Loucy (cell line): Measurements from ENCODE around the gene RXRA.
A peak's percentile ranks its signal among the peaks of the same experiment; 100 is the strongest.

Experiments
- H2AFZ ChIP-seq: fragments of 200-600 bp; sonication (generic); 2 replicates; pipeline ENCODE4 v1.6.0; 2016; ENCODE audit warnings: antibody characterized with exemption, mild to moderate bottlenecking, low read length, moderate library complexity
- H3F3A ChIP-seq: fragments of 200-600 bp; 2 replicates; pipeline ENCODE4 v1.6.0; 2016; ENCODE audit warnings: antibody characterized with exemption, low read depth, mild to moderate bottlenecking
- H3K27me3 ChIP-seq: fragments of 200-600 bp; sonication (generic); 2 replicates; pipeline ENCODE4 v1.6.1; 2014; ENCODE audit warnings: low read length, mild to moderate bottlenecking; ENCODE audit not compliant: insufficient read depth, poor library complexity, severe bottlenecking
- H3K36me3 ChIP-seq: fragments of 200-600 bp; sonication (generic); 2 replicates; pipeline ENCODE4 v1.6.1; 2016; ENCODE audit warnings: low read length; ENCODE audit not compliant: insufficient read depth
- H3K4me1 ChIP-seq: fragments of 200-600 bp; sonication (generic); 2 replicates; pipeline ENCODE4 v1.5.1; 2014; ENCODE audit warnings: low read length, mild to moderate bottlenecking; ENCODE audit not compliant: insufficient read depth, poor library complexity, severe bottlenecking
- H3K4me2 ChIP-seq: fragments of 200-600 bp; sonication (generic); 2 replicates; pipeline ENCODE4 v1.6.0; 2014; ENCODE audit warnings: antibody characterized with exemption, low read length, low read depth, mild to moderate bottlenecking; ENCODE audit not compliant: poor library complexity, severe bottlenecking
- H3K4me3 ChIP-seq: fragments of 200-600 bp; sonication (generic); 2 replicates; pipeline ENCODE4 v1.5.1; 2014; ENCODE audit warnings: low read length, mild to moderate bottlenecking, mixed read lengths; ENCODE audit not compliant: poor library complexity, severe bottlenecking
- H3K79me2 ChIP-seq: fragments of 200-600 bp; sonication (generic); 2 replicates; pipeline ENCODE4 v1.6.1; 2014; ENCODE audit warnings: low read length; ENCODE audit not compliant: insufficient read depth
- H3K9ac ChIP-seq: fragments of 200-600 bp; sonication (generic); 2 replicates; pipeline ENCODE4 v1.6.0; 2014; ENCODE audit warnings: mild to moderate bottlenecking, low read depth, low read length, moderate library complexity; ENCODE audit not compliant: poor library complexity, severe bottlenecking
- H3K9me2 ChIP-seq: fragments of 200-600 bp; sonication (generic); replicated peaks from 2 replicates; pipeline ENCODE4 v1.6.1; 2016; ENCODE audit warnings: low read depth, low read length, mixed read lengths
- H3K9me3 ChIP-seq: fragments of 200-600 bp; sonication (generic); 2 replicates; pipeline ENCODE4 v1.6.1; 2014; ENCODE audit warnings: mild to moderate bottlenecking, antibody characterized with exemption, low read length, low read depth; ENCODE audit not compliant: insufficient read depth
- H4K20me1 ChIP-seq: fragments of 200-600 bp; sonication (generic); 2 replicates; pipeline ENCODE4 v1.6.0; 2014; ENCODE audit warnings: antibody characterized with exemption, low read length, mild to moderate bottlenecking; ENCODE audit not compliant: insufficient read depth, poor library complexity, severe bottlenecking
- EZH2phosphoT487 ChIP-seq: fragments of 200-600 bp; IDR thresholded peaks from 2 replicates; pipeline ENCODE4 v1.6.1; 2018; ENCODE audit warnings: antibody characterized with exemption, mild to moderate bottlenecking, moderate library complexity, borderline replicate concordance
- TF ChIP-seq, protein P1 (sequence below): fragments of 200-600 bp; sonication (generic); conservative IDR thresholded peaks from 2 replicates; pipeline ENCODE4 v1.5.1; 2014; ENCODE audit warnings: mild to moderate bottlenecking, antibody characterized with exemption, low read length

RXRA gene

DNA sequence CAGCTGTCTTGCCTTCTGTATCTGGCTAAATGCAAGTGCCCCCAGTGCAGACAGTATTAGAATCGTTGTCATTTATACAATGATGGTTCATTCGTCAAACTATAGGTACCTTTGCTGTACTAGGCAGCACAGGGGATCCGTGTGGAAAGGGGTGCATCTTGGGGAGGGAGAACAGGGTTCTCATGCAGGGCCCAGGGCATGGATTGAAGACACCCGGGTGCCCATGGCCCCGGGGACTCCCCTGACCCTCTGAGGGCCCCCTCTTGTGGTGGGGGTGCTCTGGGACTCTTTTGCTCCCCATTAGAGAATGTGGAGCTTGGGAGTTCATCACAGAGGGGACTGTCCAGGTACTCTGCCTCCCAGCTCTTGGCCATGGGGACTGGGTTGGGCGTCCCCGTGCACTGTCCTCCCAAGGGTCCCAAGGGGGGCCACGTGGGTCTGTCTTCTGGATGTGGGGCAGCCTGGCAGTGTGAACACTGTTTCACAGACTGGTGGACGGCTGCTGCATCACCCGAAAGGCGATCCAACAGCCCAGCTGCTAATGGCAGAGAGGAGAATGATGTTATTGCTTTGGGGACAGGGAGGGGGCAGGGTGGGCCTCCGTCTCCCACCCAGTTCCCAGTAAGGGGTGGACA is 36.9 kb upstream of the RXRA start:
- Histone ChIP-seq H3K27me3 (no peaks in the 10 kb centered on the region), H3K79me2 (no peaks in the 10 kb centered on the region), H3K9ac (no peak overlapping the region), H2AFZ (no peak overlapping the region), H3K9me3 (no peaks in the 10 kb centered on the region), H3F3A (no peaks in the 10 kb centered on the region), H3K9me2 (no peaks in the 10 kb centered on the region), H3K4me2 (peak overlapping the region; percentile 12), H3K4me3 (no peak overlapping the region), H3K36me3 (no peaks in the 10 kb centered on the region), H3K4me1 (peaks cover 25% of the 10 kb centered on the region), H4K20me1 (no peaks in the 10 kb centered on the region)
- TF ChIP-seq EZH2phosphoT487 = no peak
- TF ChIP-seq, protein P1, sequence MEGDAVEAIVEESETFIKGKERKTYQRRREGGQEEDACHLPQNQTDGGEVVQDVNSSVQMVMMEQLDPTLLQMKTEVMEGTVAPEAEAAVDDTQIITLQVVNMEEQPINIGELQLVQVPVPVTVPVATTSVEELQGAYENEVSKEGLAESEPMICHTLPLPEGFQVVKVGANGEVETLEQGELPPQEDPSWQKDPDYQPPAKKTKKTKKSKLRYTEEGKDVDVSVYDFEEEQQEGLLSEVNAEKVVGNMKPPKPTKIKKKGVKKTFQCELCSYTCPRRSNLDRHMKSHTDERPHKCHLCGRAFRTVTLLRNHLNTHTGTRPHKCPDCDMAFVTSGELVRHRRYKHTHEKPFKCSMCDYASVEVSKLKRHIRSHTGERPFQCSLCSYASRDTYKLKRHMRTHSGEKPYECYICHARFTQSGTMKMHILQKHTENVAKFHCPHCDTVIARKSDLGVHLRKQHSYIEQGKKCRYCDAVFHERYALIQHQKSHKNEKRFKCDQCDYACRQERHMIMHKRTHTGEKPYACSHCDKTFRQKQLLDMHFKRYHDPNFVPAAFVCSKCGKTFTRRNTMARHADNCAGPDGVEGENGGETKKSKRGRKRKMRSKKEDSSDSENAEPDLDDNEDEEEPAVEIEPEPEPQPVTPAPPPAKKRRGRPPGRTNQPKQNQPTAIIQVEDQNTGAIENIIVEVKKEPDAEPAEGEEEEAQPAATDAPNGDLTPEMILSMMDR = no peak

DNA sequence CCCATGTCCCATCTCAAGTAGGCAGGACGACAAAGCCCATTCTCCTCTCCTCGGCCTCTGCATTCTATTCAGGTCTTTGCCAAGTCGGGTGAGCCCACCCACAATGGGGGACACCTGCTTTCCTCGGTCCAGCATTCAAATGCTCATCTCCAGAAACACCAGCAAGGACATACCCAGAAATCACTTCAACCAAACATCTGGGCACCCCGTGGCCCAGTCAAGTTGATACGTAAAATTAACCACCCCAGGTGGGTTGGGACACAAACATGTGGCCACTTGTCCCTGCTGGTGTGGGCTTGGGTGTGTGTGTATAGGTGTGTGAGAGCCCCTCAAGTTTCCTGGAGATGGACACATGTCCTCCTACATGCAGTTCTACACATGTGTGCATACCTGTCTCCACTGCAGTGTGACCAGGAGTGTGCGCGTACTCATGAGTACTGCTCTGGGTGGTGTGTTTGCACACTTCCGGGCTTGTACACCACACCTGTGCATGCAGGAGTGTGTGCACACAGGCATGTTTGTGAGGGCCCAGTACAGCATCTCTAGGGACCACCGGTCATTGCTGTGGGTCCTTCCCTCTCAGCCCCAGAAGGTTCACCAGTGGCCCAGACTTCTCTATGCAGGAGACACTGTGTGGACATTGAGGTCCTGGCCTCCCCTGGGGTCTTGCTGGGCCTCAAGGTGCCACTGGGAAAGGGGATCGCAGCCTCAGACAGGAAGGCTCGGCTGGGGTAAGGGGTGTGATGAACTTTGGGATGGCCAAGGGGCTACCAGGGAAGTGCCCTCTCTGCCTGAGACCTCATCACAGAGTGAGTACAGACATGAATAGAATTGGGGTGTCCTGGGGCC is 35.4 kb upstream of the RXRA start:
- Histone ChIP-seq H3K4me2 (no peak overlapping the region), H3K4me3 (no peak overlapping the region), H3K27me3 (no peaks in the 10 kb centered on the region), H3K36me3 (no peaks in the 10 kb centered on the region), H3K79me2 (no peaks in the 10 kb centered on the region), H3K9me2 (no peaks in the 10 kb centered on the region), H3K4me1 (peaks cover 25% of the 10 kb centered on the region), H3F3A (no peaks in the 10 kb centered on the region), H3K9ac (no peak overlapping the region), H4K20me1 (no peaks in the 10 kb centered on the region), H2AFZ (no peak overlapping the region), H3K9me3 (no peaks in the 10 kb centered on the region)
- TF ChIP-seq, protein P1 = no peak
- TF ChIP-seq EZH2phosphoT487 = no peak

DNA sequence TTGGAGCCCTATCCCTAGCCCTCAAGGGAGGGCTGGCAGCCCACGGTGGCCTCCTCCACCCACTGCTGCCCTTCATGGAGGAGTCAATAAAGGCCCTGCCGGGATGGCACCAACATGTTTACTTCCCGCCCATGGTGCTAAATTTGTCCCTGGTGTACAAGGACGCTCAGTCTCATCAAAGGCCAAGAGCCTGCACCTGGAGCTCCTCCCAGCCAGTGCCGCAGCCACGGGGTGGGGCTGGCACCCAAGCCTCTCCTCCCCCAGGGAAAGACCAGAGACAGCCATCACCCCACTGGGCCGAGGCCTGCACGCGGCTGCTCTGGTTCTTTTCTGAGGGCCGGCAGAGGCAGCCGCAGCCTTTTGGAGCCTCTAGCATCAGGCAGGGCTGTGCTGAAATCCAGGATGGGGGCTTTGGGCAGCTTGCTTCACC is 34.8 kb upstream of the RXRA start:
- no peaks in the 10 kb centered on the region for H3K79me2 ChIP-seq

More for the DNA sequence above, 34.8 kb upstream of the RXRA start:
- TF ChIP-seq, protein P1 = no peak
- TF ChIP-seq EZH2phosphoT487 = no peak
- no peaks in the 10 kb centered on the region for H3F3A ChIP-seq
- no peak overlapping the region for H3K4me3 ChIP-seq
- no peak overlapping the region for H3K9ac ChIP-seq
- H3K9me3 ChIP-seq = no peaks in the 10 kb centered on the region
- no peaks in the 10 kb centered on the region for H3K36me3 ChIP-seq
- no peak overlapping the region for H2AFZ ChIP-seq
- H4K20me1 ChIP-seq = no peaks in the 10 kb centered on the region
- no peak overlapping the region for H3K4me2 ChIP-seq
- H3K27me3 ChIP-seq = no peaks in the 10 kb centered on the region
- peaks cover 19% of the 10 kb centered on the region for H3K4me1 ChIP-seq
- H3K9me2 ChIP-seq = no peaks in the 10 kb centered on the region
